ENCODE data around the gene WBP2.
A peak's percentile ranks its signal among the peaks of the same experiment; 100 is the strongest.
"Not testable (repeated sequence)": the region's sequence is repeated elsewhere in the genome, so short reads cannot be mapped to it uniquely, and the experiment has no call there.

Gene WBP2

DNA sequence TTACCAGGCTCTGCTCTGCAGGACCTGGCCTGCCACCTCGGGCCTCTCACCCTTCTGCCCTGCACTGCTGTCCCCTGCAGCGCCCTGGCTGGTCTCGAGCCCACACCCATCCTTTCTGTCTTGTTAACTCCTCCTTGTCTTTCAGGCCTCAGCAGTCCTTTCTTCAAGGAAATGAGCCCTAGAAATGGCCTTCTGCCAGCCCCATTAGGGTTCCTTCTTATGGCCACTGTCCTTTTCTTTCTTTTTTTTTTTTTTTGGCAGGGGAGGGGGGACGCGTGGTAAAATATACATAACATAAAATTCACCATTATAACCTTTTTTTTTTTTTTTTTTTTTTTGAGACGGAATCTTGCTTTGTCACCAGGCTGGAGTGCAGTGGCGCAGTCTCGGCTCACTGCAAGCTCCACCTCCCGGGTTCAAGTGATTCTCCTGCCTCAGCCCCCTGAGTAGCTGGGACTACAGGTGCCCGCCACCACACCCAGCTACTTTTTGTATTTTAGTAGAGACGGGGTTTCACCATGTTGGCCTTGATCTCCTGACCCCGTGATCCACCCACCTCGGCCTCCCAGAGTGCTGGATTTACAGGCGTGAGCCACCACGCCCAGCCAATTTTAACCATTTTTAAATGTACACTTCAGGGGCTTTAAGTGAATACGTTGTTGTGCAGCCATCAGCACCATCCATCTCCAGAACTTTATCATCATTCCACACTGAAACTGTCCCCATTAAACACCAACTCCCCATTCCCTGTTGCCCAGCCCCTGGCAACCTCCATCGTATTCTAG, 10.5 kb upstream of the WBP2 start:
- not testable (repeated sequence) for DNase-seq (ENCODE audit: low spot score)

GRCh38 chr17:75864887-75865286, 9.8 kb upstream of the WBP2 start:
- DNase-seq (ENCODE audit: low spot score) = not testable (repeated sequence)

- no peak for DNase-seq (ENCODE audit: low spot score)
Observed at GRCh38 chr17:75864448-75864871, 9.3 kb upstream of the WBP2 start.

GRCh38 chr17:75861927-75862317, 6.8 kb upstream of the WBP2 start:
- no peak for DNase-seq (ENCODE audit: low spot score)

DNA sequence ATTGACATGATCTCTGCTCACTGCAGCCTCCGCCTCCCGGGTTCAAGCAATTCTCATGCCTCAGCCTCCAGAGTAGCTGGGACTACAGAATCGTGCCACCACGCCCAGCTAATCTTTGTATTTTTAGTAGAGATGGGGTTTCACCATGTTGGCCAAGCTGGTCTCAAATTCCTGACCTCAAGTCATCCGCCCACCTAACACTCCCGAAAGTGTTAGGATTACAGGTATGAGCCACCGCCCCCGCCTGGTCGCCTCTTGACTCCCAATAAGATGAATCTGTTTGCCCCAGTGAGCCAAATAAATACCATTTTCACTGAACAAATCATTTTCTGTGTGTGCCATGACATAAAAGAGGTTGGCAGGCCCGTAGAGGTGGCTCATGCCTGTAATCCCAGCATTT, 4.2 kb upstream of the WBP2 start:
- not testable (repeated sequence) for DNase-seq (ENCODE audit: low spot score)

- no peak for DNase-seq (ENCODE audit: low spot score)
Observed at GRCh38 chr17:75856062-75856756, 1.1 kb upstream of the WBP2 start.

DNA sequence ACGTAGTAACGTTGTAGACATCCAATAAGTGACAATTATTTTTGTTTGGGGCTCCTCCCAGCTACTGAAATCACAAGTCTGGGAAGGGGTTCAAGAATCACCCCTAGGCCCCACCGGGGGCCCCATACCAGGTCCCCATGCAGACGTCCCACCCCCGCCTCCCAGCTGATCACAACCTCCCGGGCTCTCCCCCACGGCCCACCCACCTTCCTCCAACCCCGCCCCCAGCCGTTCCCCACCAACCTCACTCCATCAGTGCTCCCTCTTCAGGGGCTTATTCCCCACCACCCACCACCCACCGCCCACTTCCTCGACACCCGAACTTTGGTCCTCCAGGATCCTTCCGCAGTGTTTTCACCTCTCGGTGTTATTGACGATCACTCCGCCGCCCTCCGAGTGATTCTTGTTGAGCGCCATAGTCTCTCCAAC, 240 bp downstream of the WBP2 start:
- no peak for DNase-seq (ENCODE audit: low spot score)

DNA sequence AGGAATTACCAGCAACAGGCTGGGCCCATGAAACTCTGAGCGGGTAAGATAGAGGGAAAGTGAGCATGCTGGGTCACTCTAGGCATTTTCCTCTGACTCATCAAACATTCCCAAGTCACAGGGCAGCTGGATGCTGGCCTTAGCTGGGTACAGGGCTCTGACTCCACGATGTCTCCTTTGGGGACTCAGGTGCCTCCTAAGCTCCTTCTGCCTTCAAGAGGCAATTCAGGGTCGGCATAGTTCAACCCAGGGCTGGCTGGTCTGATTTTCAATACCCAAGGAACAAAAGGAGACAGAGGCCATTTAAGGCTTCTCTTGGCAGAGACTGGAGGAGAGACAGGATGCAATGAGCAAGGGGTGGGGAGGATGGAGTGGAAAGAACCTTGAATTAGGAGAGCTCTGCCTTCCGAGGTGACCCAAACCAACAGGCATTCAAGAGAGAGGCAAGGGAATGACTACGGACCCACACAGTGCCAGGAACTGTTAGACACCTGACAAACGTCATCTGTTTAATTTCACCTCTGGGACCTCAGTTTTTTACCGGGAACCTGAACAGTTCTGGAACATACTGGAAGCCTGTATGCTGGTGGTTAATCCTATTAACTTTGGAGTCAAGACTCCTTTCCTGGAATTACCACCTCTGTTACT, 910 bp downstream of the WBP2 start:
- DNase-seq (ENCODE audit: low spot score) = peak; percentile 41

DNA sequence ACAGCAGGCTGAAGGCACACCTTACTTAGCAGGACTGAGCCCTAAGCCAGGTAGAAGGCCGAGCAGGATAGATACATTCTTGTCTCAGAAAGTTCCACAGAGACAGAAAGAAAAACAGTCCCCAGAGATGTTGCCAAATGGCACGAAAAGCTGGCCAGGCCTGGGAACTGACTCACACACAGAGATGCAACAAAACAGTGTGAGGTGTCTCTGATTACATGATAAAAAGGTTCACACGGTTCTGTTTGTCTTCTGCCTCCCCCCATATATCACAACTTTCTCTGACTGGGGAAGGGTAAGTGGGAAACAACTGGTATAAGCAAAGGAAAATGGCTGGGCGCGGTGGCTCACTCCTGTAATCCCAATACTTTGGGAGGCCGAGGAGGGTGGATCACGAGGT, 1.7 kb downstream of the WBP2 start:
- DNase-seq (ENCODE audit: low spot score) = no peak

GRCh38 chr17:75851693-75851991, 3.5 kb downstream of the WBP2 start:
- DNase-seq (ENCODE audit: low spot score) = not testable (repeated sequence)

DNA sequence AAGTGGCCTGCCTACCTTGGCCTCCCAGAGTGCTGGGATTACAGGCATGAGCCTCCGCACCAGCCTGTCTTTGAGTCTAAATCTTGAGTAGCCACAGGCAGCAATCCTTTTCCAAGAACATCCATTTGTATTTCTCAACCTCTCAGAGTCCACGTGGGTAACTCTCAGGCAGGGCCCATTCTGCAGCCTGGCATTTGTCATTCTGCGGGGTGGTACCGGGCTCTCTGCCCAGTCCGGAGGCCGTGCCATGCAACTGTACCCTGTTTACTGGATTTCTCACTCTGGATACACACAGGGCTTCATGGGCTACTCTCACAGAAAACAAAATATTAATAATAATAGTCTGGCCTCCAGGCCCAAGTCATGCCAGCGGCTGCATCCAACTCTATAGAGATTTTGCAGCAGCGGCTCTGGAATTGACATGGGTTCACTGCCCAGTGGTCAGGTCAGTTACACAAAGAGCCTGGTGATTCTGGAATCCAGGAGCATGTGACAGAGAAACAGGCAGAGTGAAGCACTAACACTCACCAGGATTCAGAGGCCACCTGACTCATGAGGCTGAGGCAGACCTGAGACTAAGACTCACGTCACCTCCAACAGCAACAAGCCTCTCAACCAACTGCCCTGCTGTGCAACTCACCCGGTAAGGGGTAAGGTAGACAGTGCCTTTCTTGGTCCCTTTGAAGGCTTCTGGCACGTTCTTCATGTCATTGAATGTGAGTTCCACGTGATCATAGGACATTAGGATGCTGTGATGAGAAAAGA, 4.0 kb downstream of the WBP2 start:
- DNase-seq (ENCODE audit: low spot score) = peak; percentile 76

DNA sequence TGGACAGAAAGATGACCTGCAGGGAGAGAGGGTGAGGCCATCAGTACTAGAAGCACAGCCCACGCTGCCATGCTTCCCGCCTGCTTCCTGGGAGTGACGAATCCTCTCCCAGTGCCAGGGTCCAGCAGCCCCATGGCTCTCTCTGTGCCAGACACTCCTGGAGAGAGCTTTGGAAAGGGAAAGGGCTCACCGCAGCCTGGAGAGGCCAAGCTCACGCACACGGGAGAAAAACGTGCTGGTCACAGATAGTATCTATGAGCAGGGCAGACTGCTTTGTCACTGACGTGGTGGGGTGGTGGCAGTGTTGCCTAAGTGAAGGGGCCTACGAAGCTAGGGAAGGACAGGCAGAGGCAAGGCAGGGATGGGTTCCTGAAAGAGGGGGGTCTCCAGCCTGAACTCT, 5.4 kb downstream of the WBP2 start:
- DNase-seq (ENCODE audit: low spot score) = no peak

- DNase-seq (ENCODE audit: low spot score) = no peak
Observed at GRCh38 chr17:75849279-75849646, 5.9 kb downstream of the WBP2 start.

DNA sequence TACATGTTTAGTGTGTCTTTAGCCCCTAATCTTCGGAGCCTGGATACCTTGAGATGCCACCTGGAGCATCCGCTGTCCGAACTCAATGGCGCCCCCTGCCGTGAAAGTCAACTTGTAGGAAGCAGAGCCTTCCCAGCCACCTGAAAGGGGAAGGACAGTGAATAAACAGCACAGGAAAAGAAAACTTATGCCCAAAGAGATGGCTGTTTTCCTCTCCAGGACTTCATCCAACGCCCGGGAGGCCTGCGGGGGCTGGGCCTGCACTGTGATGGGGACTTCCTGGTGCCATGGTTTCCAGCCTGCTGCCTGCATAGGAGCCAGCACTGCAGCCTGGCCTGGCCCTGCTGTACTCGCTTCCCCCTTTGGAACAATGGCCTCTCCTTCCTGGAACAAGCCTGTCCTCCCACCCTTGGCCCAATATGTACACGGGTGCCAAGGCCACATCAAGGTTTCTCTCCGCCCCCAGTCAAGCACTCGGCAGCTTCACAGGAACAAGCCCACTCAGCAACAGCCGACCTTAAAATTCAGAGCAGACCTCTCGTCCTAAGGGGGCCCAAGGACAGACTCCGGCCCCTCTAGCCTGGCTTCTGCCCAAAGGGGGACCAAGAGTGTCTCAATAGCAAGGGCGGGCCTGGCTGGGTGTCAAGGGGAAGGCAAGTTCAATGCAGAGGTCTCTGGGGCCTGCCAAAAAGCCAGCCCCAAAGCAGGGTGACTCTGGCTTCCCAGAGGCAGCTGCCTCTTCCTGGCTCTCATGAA, 6.4 kb downstream of the WBP2 start:
- peak; percentile 76 for DNase-seq (ENCODE audit: low spot score)

GRCh38 chr17:75847614-75848522, 7.3 kb downstream of the WBP2 start:
- DNase-seq (ENCODE audit: low spot score) = no peak

DNA sequence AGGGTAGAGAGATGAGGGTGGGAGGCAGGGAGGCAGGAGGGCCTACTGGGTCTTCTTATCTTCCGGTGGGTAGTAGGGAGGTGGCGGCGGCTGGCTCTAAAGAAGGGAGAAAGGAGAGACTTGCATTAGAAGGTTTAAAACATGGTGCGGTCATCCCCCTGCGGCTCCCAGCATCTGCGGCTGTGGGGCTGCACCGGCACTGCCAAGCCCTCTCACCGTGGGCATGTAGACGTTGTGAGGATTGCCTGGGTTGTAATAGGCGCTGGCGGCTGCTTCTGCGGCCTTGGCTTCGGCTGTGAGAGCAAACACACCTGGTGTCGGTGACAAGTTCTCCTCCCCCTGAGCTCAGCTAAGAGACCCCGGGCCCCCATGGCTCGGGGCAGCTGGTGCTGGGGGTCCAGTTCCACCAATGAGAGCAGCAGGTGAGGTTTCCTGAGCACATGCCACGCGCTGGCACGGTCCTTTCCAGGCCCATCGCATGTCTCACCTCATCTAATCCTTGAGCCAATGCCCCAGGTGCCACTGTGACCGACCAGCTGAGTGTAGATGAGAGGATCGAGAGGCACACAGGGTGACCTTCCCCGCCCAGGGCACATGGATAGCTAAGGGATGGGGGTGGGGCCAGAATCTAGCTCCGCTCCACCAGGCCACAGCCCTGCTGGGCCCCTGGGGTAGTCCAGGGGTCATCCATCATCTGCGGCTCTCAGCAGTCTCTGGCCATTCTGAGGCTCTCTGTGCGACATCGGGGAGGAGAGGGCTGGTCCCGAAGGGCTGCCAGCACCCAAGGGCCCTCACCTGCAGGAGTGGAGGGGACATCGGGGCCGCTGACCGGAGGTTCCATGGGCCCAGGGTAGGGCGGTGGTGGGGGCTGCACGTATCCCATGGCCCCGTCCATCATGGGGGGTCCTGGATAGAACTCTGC, 8.2 kb downstream of the WBP2 start:
- no peak for DNase-seq (ENCODE audit: low spot score)

DNA sequence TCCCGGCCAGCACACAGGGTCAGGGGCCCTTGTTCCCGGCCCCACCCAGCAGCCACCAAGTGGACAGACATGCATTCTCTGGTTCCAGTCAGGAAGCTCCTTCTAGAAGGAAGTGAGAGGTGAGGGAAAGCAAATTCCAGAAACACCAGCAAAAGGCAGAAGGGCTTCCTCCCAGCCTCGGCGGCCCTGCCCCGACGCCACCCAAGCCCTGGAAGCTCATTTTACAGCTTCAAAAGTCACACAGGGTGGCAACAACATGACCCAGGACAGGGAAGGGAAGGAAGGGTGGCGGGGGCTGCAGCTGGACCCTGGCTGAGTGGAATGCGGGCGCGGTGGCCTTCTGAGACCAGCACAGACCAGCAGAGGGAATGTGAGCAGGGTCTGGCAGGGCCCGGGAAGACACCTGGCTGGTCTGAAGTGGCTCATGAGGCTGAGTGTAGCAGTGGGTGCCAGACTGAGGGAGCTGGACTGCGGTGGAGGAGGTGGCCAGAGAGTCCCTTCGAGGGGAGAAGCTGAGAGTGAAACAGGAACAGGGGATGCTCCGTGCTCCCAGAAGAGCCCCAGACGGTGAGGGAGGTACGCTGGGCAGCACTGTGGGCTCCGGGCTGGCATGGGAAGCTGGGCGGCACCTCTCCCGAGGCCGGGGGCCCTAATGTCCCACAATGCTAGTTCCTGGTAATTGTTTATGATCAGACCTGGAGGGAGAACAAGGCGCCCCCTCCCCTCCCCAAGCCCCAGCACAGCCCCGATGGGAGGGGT, 9.0 kb downstream of the WBP2 start:
- no peak for DNase-seq (ENCODE audit: low spot score)

GRCh38 chr17:75845058-75845711, 9.9 kb downstream of the WBP2 start:
- peak; percentile 65 for DNase-seq (ENCODE audit: low spot score)

All from globus pallidus (tissue), 1 donor.